Activated naive CD4-positive, alpha-beta T cell treated with anti-CD3 and anti-CD28 coated beads for 36 hours (primary cell): ENCODE data around the gene CDKN2B-AS1. TPM values are rescaled to one million over a fixed set of nuclear protein-coding genes. Genes with fewer than 3 reads are reported as not detected.
"Not testable (repeated sequence)": the region's sequence is repeated elsewhere in the genome, so short reads cannot be mapped to it uniquely, and the experiment has no call there.

Experiments
- CTCF ChIA-PET: fragments of 350-600 bp; sonication (Branson Sonifier 250); formaldehyde crosslinking; loops from one replicate; lab custom pipeline; 2021; ENCODE audit warnings: antibody characterized with exemption; lab: Charles Lee
- DNase-seq: peaks from one replicate; pipeline ENCODE4 v3.0.0-alpha.2; 2020
- H3K27ac Mint-ChIP-seq: one replicate; pipeline ENCODE4 v1.8.0; 2021; ENCODE audit warnings: mild to moderate bottlenecking, mixed read lengths
- H3K27me3 Mint-ChIP-seq: one replicate; pipeline ENCODE4 v1.8.0; 2021; ENCODE audit warnings: low read depth, mixed read lengths
- H3K36me3 Mint-ChIP-seq: one replicate; pipeline ENCODE4 v1.8.0; 2021; ENCODE audit warnings: low read depth, mixed read lengths
- H3K4me1 Mint-ChIP-seq: one replicate; pipeline ENCODE4 v1.8.0; 2021; ENCODE audit warnings: low read depth, mixed read lengths
- H3K4me3 Mint-ChIP-seq: one replicate; pipeline ENCODE4 v1.8.0; 2021; ENCODE audit warnings: mild to moderate bottlenecking, moderate library complexity, mixed read lengths
- H3K9me3 Mint-ChIP-seq: one replicate; pipeline ENCODE4 v1.8.0; 2021; ENCODE audit warnings: mixed read lengths
- intact Hi-C: fragments of 100-400 bp; cut with micrococcal nuclease; formaldehyde crosslinking; loops from one replicate; pipeline ENCODE4 v1.15.1; 2023
- total RNA-seq, 2 experiments: library from RNA; stranded (reverse); gene quantifications; one replicate each; pipeline ENCODE4 v1.2.3, GENCODE V29; 2021

CDKN2B-AS1 gene
- total RNA-seq, 2 experiments from 2014 or later = 0.24 TPM; not detected in 1

DNA sequence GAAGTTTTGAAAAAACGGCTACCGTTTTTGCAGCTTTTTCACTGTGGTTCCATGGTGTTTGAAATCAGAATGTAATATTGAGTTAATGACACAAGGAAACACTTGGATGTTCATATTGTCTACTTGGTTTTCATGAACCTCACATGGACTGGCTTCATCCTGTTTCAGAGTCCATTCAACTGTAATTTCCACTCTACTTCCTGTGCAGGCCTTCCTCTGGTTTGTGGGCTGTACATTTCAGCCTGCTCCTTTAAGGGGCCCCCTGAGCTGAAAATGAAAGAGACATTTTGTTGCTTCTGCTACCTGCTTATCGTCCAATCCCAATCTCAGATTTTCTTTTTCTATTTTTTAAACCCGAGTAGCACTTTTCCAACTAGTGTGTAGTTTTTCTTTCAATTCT, 56.3 kb downstream of the CDKN2B-AS1 start:
- CTCF ChIA-PET = interaction anchor here (0.9 to 1.0 kb wide), 2 partner anchors 28 to 237 kb away, joined by 3 read pairs; no protein-coding TSS in a partner anchor
- intact Hi-C loops = loop anchor here (5.0 to 10.0 kb wide), 3 partner anchors 126 to 366 kb away; no protein-coding TSS in a partner anchor
- DNase-seq = no peak
- Mint-ChIP-seq H3K4me3 (no peak overlapping the region), H3K27me3 (peaks cover 26% of the 10 kb centered on the region), H3K27ac (no peak overlapping the region), H3K36me3 (no peaks in the 10 kb centered on the region), H3K4me1 (peaks cover 35% of the 10 kb centered on the region), H3K9me3 (no peaks in the 10 kb centered on the region)

GRCh38 chr9:22052376-22052945, 57.9 kb downstream of the CDKN2B-AS1 start:
- intact Hi-C loops = loop anchor here (1.0 to 10.0 kb wide), 5 partner anchors 28 to 368 kb away; no protein-coding TSS in a partner anchor
- Mint-ChIP-seq H3K27ac (no peak overlapping the region), H3K4me1 (peaks cover 29% of the 10 kb centered on the region), H3K27me3 (peaks cover 20% of the 10 kb centered on the region), H3K9me3 (no peaks in the 10 kb centered on the region), H3K4me3 (no peak overlapping the region), H3K36me3 (no peaks in the 10 kb centered on the region)
- CTCF ChIA-PET = interaction anchor here (0.8 to 1.6 kb wide), 4 partner anchors 14 to 186 kb away, joined by 3 to 7 read pairs (median 4); no protein-coding TSS in a partner anchor
- peak; percentile 67 for DNase-seq

GRCh38 chr9:22053178-22053577, 58.6 kb downstream of the CDKN2B-AS1 start:
- H3K27me3 Mint-ChIP-seq = peaks cover 20% of the 10 kb centered on the region
- DNase-seq = no peak
- H3K36me3 Mint-ChIP-seq = no peaks in the 10 kb centered on the region
- H3K4me3 Mint-ChIP-seq = no peak overlapping the region
- H3K27ac Mint-ChIP-seq = no peak overlapping the region
- peaks cover 29% of the 10 kb centered on the region for H3K4me1 Mint-ChIP-seq
- H3K9me3 Mint-ChIP-seq = no peaks in the 10 kb centered on the region
- CTCF ChIA-PET = interaction anchor here (0.7 to 1.6 kb wide), 5 partner anchors 13 to 185 kb away, joined by 3 to 7 read pairs (median 5); no protein-coding TSS in a partner anchor
- intact Hi-C loops = loop anchor here (5.0 to 10.0 kb wide), 3 partner anchors 124 to 368 kb away; no protein-coding TSS in a partner anchor

GRCh38 chr9:22054076-22054475, 59.5 kb downstream of the CDKN2B-AS1 start:
- Mint-ChIP-seq H3K4me1 (peaks cover 29% of the 10 kb centered on the region), H3K4me3 (no peak overlapping the region), H3K9me3 (no peaks in the 10 kb centered on the region), H3K27ac (no peak overlapping the region), H3K27me3 (peaks cover 18% of the 10 kb centered on the region), H3K36me3 (no peaks in the 10 kb centered on the region)
- intact Hi-C loops = loop anchor here (5.0 to 10.0 kb wide), 3 partner anchors 123 to 369 kb away; no protein-coding TSS in a partner anchor
- no peak for DNase-seq
- CTCF ChIA-PET = interaction anchor here (0.6 to 1.6 kb wide), 4 partner anchors 18 to 184 kb away, joined by 3 to 7 read pairs (median 6); no protein-coding TSS in a partner anchor

- no peak for DNase-seq
- Mint-ChIP-seq H3K4me1 (peaks cover 29% of the 10 kb centered on the region), H3K4me3 (no peak overlapping the region), H3K27ac (no peak overlapping the region), H3K36me3 (no peaks in the 10 kb centered on the region), H3K27me3 (peaks cover 18% of the 10 kb centered on the region), H3K9me3 (no peaks in the 10 kb centered on the region)
- CTCF ChIA-PET = interaction anchor here (0.7 kb wide), 1 partner anchor 190 kb away, joined by 4 read pairs; no protein-coding TSS in a partner anchor
- intact Hi-C loops = loop anchor here (5.0 to 10.0 kb wide), 3 partner anchors 123 to 370 kb away; no protein-coding TSS in a partner anchor
Observed at GRCh38 chr9:22054529-22054928, 59.9 kb downstream of the CDKN2B-AS1 start.

DNA sequence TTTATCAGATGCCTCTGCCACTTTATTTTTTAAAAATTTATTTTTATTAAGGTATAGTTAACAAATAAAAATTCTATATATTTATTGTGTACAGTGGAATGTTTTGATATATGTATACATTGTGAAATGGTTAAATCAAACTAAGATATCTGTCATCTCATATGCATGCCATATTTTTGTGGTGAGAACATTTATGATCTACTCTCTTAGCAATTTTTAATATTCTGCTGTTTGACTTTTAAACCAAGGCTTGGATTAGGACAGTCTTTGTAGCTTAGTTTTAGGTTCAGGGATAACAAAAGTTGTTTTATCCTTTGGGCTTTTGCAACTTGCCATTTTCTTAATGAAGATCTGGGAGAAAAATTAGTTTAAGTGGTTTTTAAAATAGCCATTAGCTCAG, 60.5 kb downstream of the CDKN2B-AS1 start:
- peaks cover 20% of the 10 kb centered on the region for H3K27me3 Mint-ChIP-seq
- intact Hi-C loops = loop anchor here (10.0 kb wide), 2 partner anchors 180 to 370 kb away; no protein-coding TSS in a partner anchor

GRCh38 chr9:22056402-22056801, 61.8 kb downstream of the CDKN2B-AS1 start:
- Mint-ChIP-seq H3K27ac (no peak overlapping the region), H3K4me1 (peaks cover 22% of the 10 kb centered on the region), H3K27me3 (peaks cover 15% of the 10 kb centered on the region), H3K36me3 (no peaks in the 10 kb centered on the region), H3K9me3 (no peaks in the 10 kb centered on the region), H3K4me3 (no peak overlapping the region)
- CTCF ChIA-PET = interaction anchor here (0.6 to 1.6 kb wide), 3 partner anchors 21 to 33 kb away, joined by 3 to 9 read pairs (median 4); no protein-coding TSS in a partner anchor
- DNase-seq = no peak
- intact Hi-C loops = loop anchor here (10.0 kb wide), 2 partner anchors 178 to 372 kb away; no protein-coding TSS in a partner anchor

More for the DNA sequence above, 60.5 kb downstream of the CDKN2B-AS1 start:
- Mint-ChIP-seq H3K9me3 (no peaks in the 10 kb centered on the region), H3K4me1 (peaks cover 29% of the 10 kb centered on the region), H3K4me3 (no peak overlapping the region), H3K36me3 (no peaks in the 10 kb centered on the region), H3K27ac (no peak overlapping the region)
- CTCF ChIA-PET = interaction anchor here (0.7 to 1.6 kb wide), 2 partner anchors 24 to 189 kb away, joined by 4 read pairs; no protein-coding TSS in a partner anchor
- DNase-seq = no peak

- H3K4me1 Mint-ChIP-seq, H3K27ac Mint-ChIP-seq, H3K4me3 Mint-ChIP-seq, CTCF ChIA-PET, H3K36me3 Mint-ChIP-seq, DNase-seq, H3K9me3 Mint-ChIP-seq: not testable (repeated sequence)
- intact Hi-C loops = loop anchor here (10.0 kb wide), 2 partner anchors 177 to 373 kb away; no protein-coding TSS in a partner anchor
- H3K27me3 Mint-ChIP-seq = peaks cover 18% of the 10 kb centered on the region
Observed at GRCh38 chr9:22057972-22058371, 63.4 kb downstream of the CDKN2B-AS1 start.

DNA sequence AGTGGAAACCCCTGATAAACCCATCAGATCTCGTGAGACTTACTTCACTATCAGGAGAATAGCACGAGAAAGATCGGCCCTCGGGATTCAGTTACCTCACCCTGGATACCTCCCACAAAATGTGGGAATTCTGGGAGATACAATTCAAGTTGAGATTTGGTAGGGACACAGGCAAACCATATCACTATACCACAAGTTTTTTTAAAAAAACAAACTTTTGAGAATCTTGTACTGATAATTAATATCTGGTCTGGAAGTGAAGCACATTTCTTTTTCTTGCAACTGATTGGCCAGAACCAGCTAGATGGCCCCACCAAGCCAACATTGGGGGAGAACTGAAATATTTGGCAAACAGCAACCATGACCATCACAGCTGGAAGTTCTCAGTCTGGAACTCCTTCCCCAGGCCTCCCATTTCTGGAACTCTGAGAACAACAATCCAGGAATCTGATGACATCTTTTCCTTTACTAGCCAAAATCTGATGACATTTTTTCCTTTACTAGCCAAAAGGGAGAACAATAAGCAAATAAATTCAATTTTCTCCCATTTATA, 66.3 kb downstream of the CDKN2B-AS1 start:
- CTCF ChIA-PET = no interaction called here
- no peaks in the 10 kb centered on the region for H3K36me3 Mint-ChIP-seq

DNA sequence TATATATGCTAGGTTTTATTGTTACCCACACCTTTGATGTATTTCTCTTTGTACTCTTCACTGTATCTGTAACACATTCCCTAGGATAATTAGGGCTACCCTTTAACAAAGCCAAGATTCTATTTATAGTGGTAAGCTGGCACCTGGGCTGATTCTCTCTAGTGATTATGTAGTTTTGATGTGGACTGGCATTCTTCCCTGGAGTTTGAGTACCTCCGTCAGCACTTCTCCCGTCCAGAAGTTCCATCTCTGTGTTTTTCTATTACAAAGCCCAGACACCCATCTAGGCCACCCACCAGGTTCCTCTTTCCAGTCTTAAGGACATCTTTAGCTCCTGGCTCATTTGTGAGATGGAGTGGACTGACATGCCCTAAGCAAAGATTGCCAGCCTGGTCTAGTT, 70.4 kb downstream of the CDKN2B-AS1 start:
- intact Hi-C loops = loop anchor here (1.0 kb wide), 1 partner anchor 15 kb away; no protein-coding TSS in a partner anchor
- Mint-ChIP-seq H3K4me1 (peaks cover 21% of the 10 kb centered on the region), H3K36me3 (no peaks in the 10 kb centered on the region), H3K27me3 (peaks cover 23% of the 10 kb centered on the region), H3K9me3 (no peaks in the 10 kb centered on the region), H3K27ac (no peak overlapping the region), H3K4me3 (no peak overlapping the region)
- CTCF ChIA-PET = interaction anchor here (1.1 to 1.5 kb wide), 3 partner anchors 13 to 57 kb away, joined by 4 to 5 read pairs (median 4); no protein-coding TSS in a partner anchor
- no peak for DNase-seq

More for the DNA sequence above, 66.3 kb downstream of the CDKN2B-AS1 start:
- Mint-ChIP-seq H3K27me3 (peaks cover 21% of the 10 kb centered on the region), H3K27ac (no peak overlapping the region), H3K4me1 (peaks cover 21% of the 10 kb centered on the region), H3K4me3 (no peak overlapping the region), H3K9me3 (no peaks in the 10 kb centered on the region)
- no peak for DNase-seq
- intact Hi-C loops = no loop called here

- H3K36me3 Mint-ChIP-seq = no peaks in the 10 kb centered on the region
- no peak for DNase-seq
- no peak overlapping the region for H3K27ac Mint-ChIP-seq
- H3K9me3 Mint-ChIP-seq = no peaks in the 10 kb centered on the region
- H3K27me3 Mint-ChIP-seq = peaks cover 16% of the 10 kb centered on the region
- peaks cover 21% of the 10 kb centered on the region for H3K4me1 Mint-ChIP-seq
- CTCF ChIA-PET = interaction anchor here (1.1 to 1.5 kb wide), 3 partner anchors 12 to 57 kb away, joined by 4 to 5 read pairs (median 4); no protein-coding TSS in a partner anchor
- intact Hi-C loops = loop anchor here (1.0 kb wide), 1 partner anchor 15 kb away; no protein-coding TSS in a partner anchor
- H3K4me3 Mint-ChIP-seq = no peak overlapping the region
Observed at GRCh38 chr9:22065431-22066200, 71.0 kb downstream of the CDKN2B-AS1 start.
